HL-60 (cell line): ENCODE measurements around the gene ALOX12.

Experiments
- DNase-seq, 2 experiments: peaks; one replicate each; pipeline ENCODE4 v3.0.0-alpha.2; 2010 to 2020; ENCODE audit warnings: low read depth in 1 of 2, low spot score in 1 of 2
- H3K27ac ChIP-seq: fragments of 250-450 bp; sonication (Bioruptor Pico); replicated peaks from 2 replicates; pipeline ENCODE4 v1.5.1; 2020; ENCODE audit warnings: mild to moderate bottlenecking, moderate library complexity
- H3K27me3 ChIP-seq: fragments of 250-450 bp; sonication (Bioruptor Pico); 2 replicates; pipeline ENCODE4 v1.5.1; 2021; ENCODE audit warnings: mild to moderate bottlenecking, moderate library complexity; ENCODE audit not compliant: insufficient read depth, poor library complexity, severe bottlenecking
- H3K4me3 ChIP-seq: replicated peaks from 2 replicates; pipeline ENCODE4 v1.5.1; 2011; ENCODE audit warnings: mild to moderate bottlenecking, control low read depth, low read length; ENCODE audit not compliant: insufficient read depth
- CTCF ChIP-seq: IDR thresholded peaks from one replicate; pipeline ENCODE4 v1.5.1; 2011; ENCODE audit warnings: low read length, control low read depth, inconsistent platforms; ENCODE audit not compliant: insufficient read depth
- GABPA ChIP-seq: IDR thresholded peaks from 2 replicates; pipeline ENCODE4 v1.6.1; 2012; ENCODE audit warnings: low read depth
- POLR2AphosphoS5 ChIP-seq: IDR thresholded peaks from 2 replicates; pipeline ENCODE4 v1.6.1; 2012; ENCODE audit warnings: low read depth
- REST ChIP-seq: IDR thresholded peaks from 2 replicates; pipeline ENCODE4 v1.6.1; 2012; ENCODE audit warnings: low read depth; ENCODE audit not compliant: insufficient replicate concordance
- SPI1 ChIP-seq: IDR thresholded peaks from 2 replicates; pipeline ENCODE4 v1.6.1; 2012; ENCODE audit warnings: low read depth, mild to moderate bottlenecking, borderline replicate concordance

Gene ALOX12

GRCh38 chr17:7005716-7006115, 9.9 kb downstream of the ALOX12 start:
- DNase-seq = no peak
- no peak overlapping the region for H3K4me3 ChIP-seq
- no peak overlapping the region for H3K27ac ChIP-seq
- H3K27me3 ChIP-seq = no peaks in the 10 kb centered on the region
- TF ChIP-seq REST (no peak), CTCF (no peak), SPI1 (no peak), POLR2AphosphoS5 (no peak), GABPA (no peak)

GRCh38 chr17:7007143-7007542, 11.3 kb downstream of the ALOX12 start:
- TF ChIP-seq GABPA (no peak), CTCF (no peak), SPI1 (no peak), REST (no peak), POLR2AphosphoS5 (no peak)
- H3K27me3 ChIP-seq = no peaks in the 10 kb centered on the region
- H3K4me3 ChIP-seq = no peak overlapping the region
- no peak for DNase-seq
- no peak overlapping the region for H3K27ac ChIP-seq

GRCh38 chr17:7010523-7010922, 14.7 kb downstream of the ALOX12 start:
- H3K27me3 ChIP-seq = no peaks in the 10 kb centered on the region
- peak overlapping the region; percentile 65 for H3K4me3 ChIP-seq
- no peak for DNase-seq
- H3K27ac ChIP-seq = peak overlapping the region; percentile 99
- TF ChIP-seq REST (no peak), SPI1 (no peak), POLR2AphosphoS5 (no peak), CTCF (no peak), GABPA (no peak)
